Prostate gland (tissue), 2 donors: Measurements from ENCODE around the gene PPARA.

Source experiments
- CTCF ChIP-seq, 4 experiments: fragments of 200-600 bp in 2 of 4; fragments of 450-650 bp in 2 of 4; sonication (generic) in 2 of 4; IDR thresholded peaks; 1 replicate in 3 of 4; 2 replicates in 1 of 4; pipeline ENCODE4 v1.5.1; 2016 to 2019; ENCODE audit warnings: antibody characterized with exemption in 4 of 4, mild to moderate bottlenecking in 2 of 4, moderate library complexity in 2 of 4
- POLR2AphosphoS5 ChIP-seq: sonication (generic); formaldehyde crosslinking; IDR thresholded peaks from one replicate; pipeline ENCODE4 v1.6.1; 2017; ENCODE audit warnings: antibody characterized with exemption

GRCh38 chr22:46150655-46151477, 540 bp downstream of the PPARA start:
- TF ChIP-seq CTCF (IDR thresholded peaks at IDR 0.05) (no peak), POLR2AphosphoS5 (no peak)
